Measurements from ENCODE around the gene CEACAM21. TPM values are rescaled to one million over a fixed set of nuclear protein-coding genes. Genes with fewer than 3 reads are reported as not detected.

CEACAM21 gene
- total RNA-seq, 1 donor from 2014 or later, result 0.75 TPM

DNA sequence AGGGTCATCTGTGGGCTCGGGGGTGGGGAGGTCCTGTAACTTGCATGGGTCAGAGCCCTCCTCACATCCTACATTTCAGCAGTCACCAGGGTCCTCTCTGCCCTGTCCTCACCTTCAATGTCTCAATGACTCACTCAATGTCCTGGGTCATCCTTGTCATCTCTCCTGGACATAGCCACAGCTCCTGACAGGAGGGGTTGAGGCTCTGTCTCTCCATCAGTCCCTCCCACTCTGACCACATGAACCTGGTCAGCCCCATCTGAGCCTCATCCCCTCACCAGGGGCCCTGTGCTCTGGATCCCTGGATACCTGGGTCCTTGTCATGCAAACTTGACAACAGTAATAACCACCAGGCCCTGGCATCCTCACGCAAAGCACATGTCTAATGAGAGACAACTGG, 13.4 kb downstream of the CEACAM21 start:
- Mint-ChIP-seq H3K4me3 (no peak overlapping the region), H3K27me3 (ENCODE audit: low read depth) (peaks cover under 1% of the 10 kb centered on the region), H3K9me3 (peaks cover 11% of the 10 kb centered on the region), H3K27ac (ENCODE audit: unreplicated experiment) (no peak overlapping the region), H3K4me1 (no peaks in the 10 kb centered on the region), H3K36me3 (ENCODE audit: low read depth) (no peaks in the 10 kb centered on the region)
- no peak for DNase-seq (ENCODE audit: low read depth, low spot score)
- TF ChIP-seq CTCF (conservative IDR thresholded peaks at IDR 0.05), result no peak

DNA sequence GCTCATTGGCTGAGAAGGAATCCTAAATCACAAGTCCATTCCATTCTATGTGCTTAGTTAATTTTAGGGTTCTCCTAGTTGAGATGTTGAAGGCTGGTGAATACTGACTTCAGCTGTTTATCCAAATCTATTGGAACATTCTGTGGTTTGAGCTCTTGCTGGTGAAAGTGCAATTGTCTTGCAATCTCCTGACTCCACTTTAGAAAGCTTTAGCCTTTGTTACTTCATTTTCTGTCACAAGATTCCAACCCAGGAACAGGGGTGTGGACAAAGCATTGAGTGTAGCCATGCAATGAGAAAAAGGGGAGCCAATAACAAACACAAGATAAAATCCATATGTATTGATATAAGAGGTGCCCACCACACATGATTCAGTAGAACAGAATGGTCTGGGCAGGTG, 15.0 kb downstream of the CEACAM21 start:
- H3K4me3 Mint-ChIP-seq, result no peak overlapping the region
- H3K27ac Mint-ChIP-seq (ENCODE audit: unreplicated experiment), result no peak overlapping the region
- TF ChIP-seq CTCF (conservative IDR thresholded peaks at IDR 0.05), result no peak
- H3K9me3 Mint-ChIP-seq, result peaks cover 11% of the 10 kb centered on the region
- DNase-seq (ENCODE audit: low read depth, low spot score), result no peak
- no peaks in the 10 kb centered on the region for H3K4me1 Mint-ChIP-seq
- peaks cover 10% of the 10 kb centered on the region for H3K27me3 Mint-ChIP-seq (ENCODE audit: low read depth)
- H3K36me3 Mint-ChIP-seq (ENCODE audit: low read depth), result no peaks in the 10 kb centered on the region

DNA sequence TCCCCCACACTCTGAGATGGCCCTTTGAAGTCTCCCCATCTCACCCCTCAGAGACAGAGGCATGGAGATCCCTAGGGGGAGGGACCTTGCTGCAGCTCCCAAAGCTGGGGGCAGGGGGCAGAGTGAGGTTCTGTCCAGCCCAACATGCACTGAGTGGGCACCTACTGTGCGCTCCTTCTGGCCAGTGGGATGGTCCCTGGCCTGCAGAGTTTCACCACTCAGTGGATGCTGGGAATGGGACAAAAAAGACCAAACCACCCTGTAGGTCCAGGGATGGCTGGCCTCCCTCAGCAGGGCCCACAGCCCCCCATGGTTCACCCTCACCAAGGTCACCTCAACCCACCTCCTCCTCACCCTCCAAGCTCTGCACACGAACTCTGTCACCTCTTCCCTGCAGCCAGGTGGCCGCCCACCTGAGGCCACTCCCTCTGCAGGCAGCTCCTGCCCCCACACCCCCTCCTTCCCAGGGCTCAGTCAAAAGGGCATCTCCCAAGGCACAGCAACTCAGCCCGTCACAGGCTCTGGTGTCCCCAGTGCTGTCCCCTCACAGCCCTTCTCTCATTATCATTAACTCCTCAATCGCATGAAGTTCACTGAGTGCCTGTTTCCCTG, 16.1 kb downstream of the CEACAM21 start:
- Mint-ChIP-seq H3K27ac (ENCODE audit: unreplicated experiment) (no peak overlapping the region), H3K4me1 (no peaks in the 10 kb centered on the region), H3K9me3 (peaks cover 11% of the 10 kb centered on the region), H3K36me3 (ENCODE audit: low read depth) (no peaks in the 10 kb centered on the region), H3K27me3 (ENCODE audit: low read depth) (peaks cover 16% of the 10 kb centered on the region), H3K4me3 (no peak overlapping the region)
- DNase-seq (ENCODE audit: low read depth, low spot score), result no peak
- no peak for TF ChIP-seq CTCF (conservative IDR thresholded peaks at IDR 0.05)

GRCh38 chr19:41595258-41595889, 19.4 kb downstream of the CEACAM21 start:
- Mint-ChIP-seq H3K9me3 (peaks cover 2% of the 10 kb centered on the region), H3K27me3 (ENCODE audit: low read depth) (peaks cover 23% of the 10 kb centered on the region), H3K4me1 (no peaks in the 10 kb centered on the region), H3K27ac (ENCODE audit: unreplicated experiment) (no peak overlapping the region), H3K4me3 (no peak overlapping the region), H3K36me3 (ENCODE audit: low read depth) (no peaks in the 10 kb centered on the region)
- peak; percentile 19 for DNase-seq (ENCODE audit: low read depth, low spot score)
- peak; percentile 65 for TF ChIP-seq CTCF (conservative IDR thresholded peaks at IDR 0.05)

DNA sequence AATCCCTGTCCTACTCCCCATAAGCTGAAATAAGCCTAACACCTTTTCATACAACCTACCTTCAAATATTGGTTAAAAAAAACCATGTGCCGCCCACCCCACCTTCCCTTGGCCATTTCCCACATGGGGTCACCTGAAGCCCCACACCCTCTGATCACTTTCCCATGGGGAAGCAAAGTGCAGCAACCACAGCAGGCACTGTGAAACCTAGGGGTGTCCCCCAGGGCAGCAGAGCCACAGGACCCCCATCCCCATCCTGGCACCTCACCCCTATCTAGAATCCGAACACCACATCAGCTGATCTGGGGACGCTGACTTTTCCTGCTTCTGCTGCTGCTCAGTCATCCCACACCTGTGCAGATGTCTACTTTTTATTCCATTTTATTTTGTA, 19.9 kb downstream of the CEACAM21 start:
- Mint-ChIP-seq H3K9me3 (peaks cover 2% of the 10 kb centered on the region), H3K36me3 (ENCODE audit: low read depth) (no peaks in the 10 kb centered on the region), H3K4me3 (no peak overlapping the region), H3K27ac (ENCODE audit: unreplicated experiment) (no peak overlapping the region), H3K27me3 (ENCODE audit: low read depth) (peaks cover 23% of the 10 kb centered on the region), H3K4me1 (no peaks in the 10 kb centered on the region)
- no peak for TF ChIP-seq CTCF (conservative IDR thresholded peaks at IDR 0.05)
- no peak for DNase-seq (ENCODE audit: low read depth, low spot score)
